ENCODE measurements around the gene PTPRN2. TPM values are rescaled to one million over a fixed set of nuclear protein-coding genes. Genes with fewer than 3 reads are reported as not detected.

Gene PTPRN2
- total and polyA plus RNA-seq, 2 of the 8 experiments (the other 6 are each of a cell fraction or from before 2014, with no cell fraction given): 2.6 to 4.5 TPM

GRCh38 chr7:157674715-157675426, 912.8 kb downstream of the PTPRN2 start:
- FAIRE-seq: no peak
- POLR2A ChIA-PET (ENCODE audit: partially characterized antibody): no interaction called here
- H4K5ac ChIP-seq (ENCODE audit: insufficient read length, low read depth, low read length): no peak overlapping the region
- H4K91ac ChIP-seq (replicated peaks; ENCODE audit: insufficient read length, low read length): no peak overlapping the region
- H2BK5ac ChIP-seq (ENCODE audit: low read depth, low read length): no peak overlapping the region
- peaks cover 1 to 2% of the 10 kb centered on the region in 2 experiments for H4K20me1 ChIP-seq (replicated peaks in 1 of 2; ENCODE audit: control insufficient read depth in 1 of 2, insufficient read depth in 2 of 2, low read length in 2 of 2)
- no peak overlapping the region for H3K18ac ChIP-seq (ENCODE audit: extremely low read depth, low read length)
- H2AK5ac ChIP-seq (ENCODE audit: low read depth, low read length): no peak overlapping the region
- no peaks in the 10 kb centered on the region for H3K36me3 ChIP-seq (ENCODE audit: control insufficient read depth in 2 of 4, insufficient read depth in 4 of 4, low read length in 3 of 4)
- H3K56ac ChIP-seq (replicated peaks; ENCODE audit: insufficient read length, low read depth, low read length): no peak overlapping the region
- peaks cover 0 to 9% (median 4%) of the 10 kb centered on the region in 4 experiments; a peak in 3 of 7 replicates for H3K4me1 ChIP-seq (replicated peaks in 1 of 4; ENCODE audit: control insufficient read depth in 3 of 4, insufficient read depth in 4 of 4, low read length in 3 of 4)
- WGBS, 2 experiments (ENCODE audit: extremely low coverage in 1 of 2, insufficient coverage in 1 of 2, insufficient read length in 1 of 2, insufficient replicate concordance in 2 of 2, low coverage in 1 of 2, low lambda C conversion rate in 2 of 2, missing lambda C conversion rate in 1 of 2): 88% methylated on average over 29 of the region's 30 CpGs; no CpG with 5 or more reads in 1 of the 2 experiments
- H3K4ac ChIP-seq (replicated peaks; ENCODE audit: insufficient read length, low read depth, low read length): no peak overlapping the region
- DNase-seq (ENCODE audit: low read depth in 1 of 2, low spot score in 2 of 2): peak in 1 of 2 experiments; percentile 38
- no peak overlapping the region for H4K8ac ChIP-seq (ENCODE audit: extremely low read depth, insufficient read depth, low read length)
- H3K79me2 ChIP-seq (ENCODE audit: control insufficient read depth in 1 of 2, insufficient read depth in 2 of 2, low read length in 2 of 2): no peaks in the 10 kb centered on the region
- no peaks in the 10 kb centered on the region for H3K23me2 ChIP-seq (ENCODE audit: low read depth, low read length)
- H2AFZ ChIP-seq (ENCODE audit: low read length): no peak overlapping the region
- no peaks in the 10 kb centered on the region for H3K79me1 ChIP-seq (ENCODE audit: low read depth, low read length)
- H2BK15ac ChIP-seq (ENCODE audit: low read length): no peak overlapping the region
- H2BK20ac ChIP-seq (ENCODE audit: low read length): no peak overlapping the region
- H3K14ac ChIP-seq (ENCODE audit: insufficient read length): no peak overlapping the region
- H3K4me2 ChIP-seq (ENCODE audit: insufficient read depth in 1 of 2, low read depth in 2 of 2, low read length in 2 of 2): no peak overlapping the region
- no peaks in the 10 kb centered on the region for H3K9me3 ChIP-seq (ENCODE audit: insufficient read depth in 2 of 2, low read depth in 1 of 2, low read length in 1 of 2)
- H3K9ac ChIP-seq (replicated peaks in 1 of 4; ENCODE audit: extremely low read depth in 1 of 4, low read depth in 3 of 4, low read length in 3 of 4): no peak overlapping the region
- no peak overlapping the region for H3K27ac ChIP-seq (ENCODE audit: low read depth, low read length)
- H2BK120ac ChIP-seq (replicated peaks; ENCODE audit: low read depth, low read length): no peak overlapping the region
- H3K4me3 ChIP-seq (ENCODE audit: extremely low read depth in 1 of 4, insufficient read depth in 2 of 4, low read depth in 3 of 4, low read length in 4 of 4): no peak overlapping the region
- H3K27me3 ChIP-seq (replicated peaks in 1 of 4; ENCODE audit: control insufficient read depth in 3 of 4, extremely low read depth in 1 of 4, insufficient read depth in 3 of 4, low read length in 3 of 4): peaks cover 6 to 25% (median 17%) of the 10 kb centered on the region in 4 experiments
- no peak overlapping the region for H2BK12ac ChIP-seq (ENCODE audit: low read depth, low read length)
- CTCF ChIA-PET (ENCODE audit: partially characterized antibody): interaction anchor here (1.4 to 2.2 kb wide), 3 partner anchors 8 to 200 kb away, joined by 3 to 7 read pairs (median 4); no protein-coding TSS in a partner anchor
- no peak overlapping the region for H3K23ac ChIP-seq (ENCODE audit: insufficient read length)
- TF ChIP-seq, protein P1, sequence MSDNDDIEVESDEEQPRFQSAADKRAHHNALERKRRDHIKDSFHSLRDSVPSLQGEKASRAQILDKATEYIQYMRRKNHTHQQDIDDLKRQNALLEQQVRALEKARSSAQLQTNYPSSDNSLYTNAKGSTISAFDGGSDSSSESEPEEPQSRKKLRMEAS (IDR thresholded peaks at IDR 0.05): no peak
- TF ChIP-seq SP1 (IDR thresholded peaks at IDR 0.05; ENCODE audit: low read depth, low read length): no peak
- no peak for TF ChIP-seq EGR1 (IDR thresholded peaks at IDR 0.05; ENCODE audit: borderline replicate concordance, low read depth, low read length)
- no peak for TF ChIP-seq SIN3A (conservative IDR thresholded peaks at IDR 0.05 in 1 of 2, IDR thresholded peaks at IDR 0.05 in 1 of 2; ENCODE audit: low read depth in 1 of 2, low read length in 2 of 2)
- no peak for TF ChIP-seq CBX5 (IDR thresholded peaks at IDR 0.05; ENCODE audit: low read depth, low read length)
- TF ChIP-seq SIX5 (IDR thresholded peaks at IDR 0.05; ENCODE audit: low read depth, low read length): no peak
- no peak for TF ChIP-seq TAF7 (optimal IDR thresholded peaks at IDR 0.05; ENCODE audit: borderline replicate concordance, low read depth, low read length)
- no peak for TF ChIP-seq GTF2F1 (IDR thresholded peaks at IDR 0.05; ENCODE audit: borderline replicate concordance, low read depth, low read length)
- no peak for TF ChIP-seq RXRA (IDR thresholded peaks at IDR 0.05; ENCODE audit: insufficient read depth, low read depth, low read length)
- TF ChIP-seq CHD1 (IDR thresholded peaks at IDR 0.05; ENCODE audit: low read depth, low read length): no peak
- no peak for TF ChIP-seq POLR2AphosphoS5 (IDR thresholded peaks at IDR 0.05; ENCODE audit: low read depth, low read length)
- no peak for TF ChIP-seq SUZ12 (IDR thresholded peaks at IDR 0.05; ENCODE audit: low read length)
- no peak for TF ChIP-seq RFX5 (IDR thresholded peaks at IDR 0.05; ENCODE audit: borderline replicate concordance, low read depth, low read length)

All from H1 (cell line).